K562 (cell line): ENCODE measurements around the gene S100A1. TPM values are rescaled to one million over a fixed set of nuclear protein-coding genes. Genes with fewer than 3 reads are reported as not detected.

Experiments used
- ASH1L ChIP-seq: fragments of 450-650 bp; IDR thresholded peaks from 2 replicates; pipeline ENCODE4 v1.6.1; 2018; ENCODE audit warnings: borderline replicate concordance, mild to moderate bottlenecking, low read depth; ENCODE audit not compliant: partially characterized antibody
- C11orf30 ChIP-seq: fragments of 450-650 bp; IDR thresholded peaks from 2 replicates; pipeline ENCODE4 v1.6.1; 2016; ENCODE audit warnings: low read depth, mild to moderate bottlenecking
- CREB1 ChIP-seq, 2 experiments: sonication (generic) in 1 of 2; formaldehyde crosslinking in 1 of 2; IDR thresholded peaks; 2 replicates each; pipeline versions ENCODE4 v1.6.1 to v1.8.0; 2012 to 2022; ENCODE audit warnings: inconsistent platforms in 1 of 2, mild to moderate bottlenecking in 1 of 2, missing genetic modification reagents in 1 of 2, moderate library complexity in 1 of 2
- E2F5 ChIP-seq: sonication (generic); formaldehyde crosslinking; IDR thresholded peaks from 2 replicates; pipeline ENCODE4 v1.8.0; 2022; ENCODE audit warnings: mild to moderate bottlenecking, missing genetic modification reagents
- IFI16 ChIP-seq: fragments of 250-450 bp; sonication (Bioruptor Pico); IDR thresholded peaks from 2 replicates; pipeline ENCODE4 v2.1.2; 2022; ENCODE audit warnings: mild to moderate bottlenecking, inconsistent platforms
- MYC ChIP-seq, 2 experiments: fragments of 250-450 bp in 1 of 2; sonication (Bioruptor Pico) in 1 of 2; IDR thresholded peaks; 2 replicates each; pipeline versions ENCODE4 v1.5.1 to v1.6.1; 2012 to 2021; ENCODE audit warnings: low read depth in 2 of 2, borderline replicate concordance in 1 of 2, improper control_type of control experiment in 1 of 2, low read length in 1 of 2, mild to moderate bottlenecking in 1 of 2, moderate library complexity in 1 of 2
- NELFE ChIP-seq: IDR thresholded peaks from 2 replicates; pipeline ENCODE4 v1.6.1; 2011; ENCODE audit warnings: mild to moderate bottlenecking; ENCODE audit not compliant: insufficient read depth, insufficient read length
- PHF20 ChIP-seq: fragments of 450-650 bp; IDR thresholded peaks from 2 replicates; pipeline ENCODE4 v1.6.1; 2018; ENCODE audit not compliant: partially characterized antibody
- PKNOX1 ChIP-seq: fragments of 450-650 bp; IDR thresholded peaks from 2 replicates; pipeline ENCODE4 v1.6.1; 2016
- RCOR1 ChIP-seq, 2 experiments: IDR thresholded peaks; 2 replicates each; pipeline ENCODE4 v1.6.1; 2012; ENCODE audit warnings: low read depth in 2 of 2, low read length in 2 of 2, borderline replicate concordance in 1 of 2, improper control_type of control experiment in 1 of 2
- SIN3A ChIP-seq, 2 experiments: fragments of 150-350 bp in 1 of 2; IDR thresholded peaks; 2 replicates each; pipeline ENCODE4 v1.6.1; 2011 to 2016; ENCODE audit warnings: borderline replicate concordance in 2 of 2, low read depth in 2 of 2, low read length in 2 of 2, mild to moderate bottlenecking in 2 of 2, moderate library complexity in 2 of 2; ENCODE audit not compliant: control insufficient read depth in 1 of 2
- SMAD1 ChIP-seq: fragments of 150-350 bp; IDR thresholded peaks from 2 replicates; pipeline ENCODE4 v1.6.1; 2014; ENCODE audit warnings: low read length, low read depth; ENCODE audit not compliant: partially characterized antibody
- SP1 ChIP-seq: sonication (generic); formaldehyde crosslinking; IDR thresholded peaks from 2 replicates; pipeline ENCODE4 v1.8.1; 2022; ENCODE audit warnings: mild to moderate bottlenecking, missing genetic modification reagents
- THRAP3 ChIP-seq: fragments of 450-650 bp; IDR thresholded peaks from 2 replicates; pipeline ENCODE4 v1.6.1; 2016; ENCODE audit warnings: mild to moderate bottlenecking, inconsistent platforms, borderline replicate concordance
- ZBTB34 ChIP-seq: fragments of 250-450 bp; sonication (Bioruptor Pico); IDR thresholded peaks from 2 replicates; pipeline ENCODE4 v1.8.0; 2021; ENCODE audit warnings: mild to moderate bottlenecking, moderate library complexity
- ZNF175 ChIP-seq: fragments of 200-800 bp; sonication (Bioruptor generic); IDR thresholded peaks from 2 replicates; pipeline ENCODE4 v1.6.1; 2016; ENCODE audit warnings: low read depth, mild to moderate bottlenecking, missing genetic modification characterization, missing compliant biosample characterization
- ZNF586 ChIP-seq: fragments of 450-650 bp; formaldehyde crosslinking; conservative IDR thresholded peaks from 2 replicates; pipeline ENCODE4 v1.4.0; 2020; ENCODE audit warnings: mild to moderate bottlenecking, moderate library complexity
- ZNF592 ChIP-seq: fragments of 450-650 bp; IDR thresholded peaks from 2 replicates; pipeline ENCODE4 v1.6.1; 2017; ENCODE audit warnings: antibody characterized with exemption, mild to moderate bottlenecking
- polyA plus RNA-seq, 8 experiments: library from polyadenylated mRNA; depleted of rRNA in 4 of 8; stranded (reverse) in 5 of 8; unstranded in 3 of 8; fragments of >200 nt; fragmentation: Nextera tagmentation in 2 of 8; fragmentation: Illumina TruSeq in 1 of 8; extraction: Ambion mirVana in 2 of 8; extraction: Trizol in 1 of 8; gene quantifications; 2 replicates each; pipeline versions ENCODE4 v1.2.1 to v1.2.3, GENCODE V29; 2011 to 2014; ENCODE audit warnings: inconsistent platforms in 1 of 8, missing spikeins in 1 of 8
- total RNA-seq, 7 experiments: library from RNA; depleted of rRNA in 6 of 7; stranded (reverse); fragments of >200 nt in 6 of 7; fragmentation: Illumina TruSeq in 2 of 7; extraction: Trizol in 2 of 7; gene quantifications; 2 replicates each; pipeline versions ENCODE4 v1.2.1 to v1.2.3, GENCODE V29; 2011 to 2021; ENCODE audit warnings: low replicate concordance in 1 of 7

Gene S100A1
- total and polyA plus RNA-seq, 9 of the 15 experiments (the other 6 are each of a cell fraction or from before 2014, with no cell fraction given): 0.44 to 30.1 (median 12.7) TPM

- peak; percentile 75 for TF ChIP-seq SMAD1
- peak; percentile 2; the same call in 1 of the 2 replicates for TF ChIP-seq ZNF175
- no peak for TF ChIP-seq E2F5 (CRISPR knock-in tag)
- TF ChIP-seq ZNF592: peak; percentile 94
- no peak for TF ChIP-seq NELFE
- peak; percentile 95 for TF ChIP-seq SP1 (CRISPR knock-in tag)
- TF ChIP-seq RCOR1 (IDR thresholded peaks at IDR 0.05; ENCODE audit: borderline replicate concordance in 1 of 2, low read depth in 2 of 2, low read length in 2 of 2): peak in 1 of 2 experiments; percentile 11; a peak in 1 of 4 replicates
- peak; percentile 97 for TF ChIP-seq MYC (IDR thresholded peaks at IDR 0.05; ENCODE audit: low read depth, low read length)
- TF ChIP-seq MYC (CRISPR knock-in tag; IDR thresholded peaks at IDR 0.05; ENCODE audit: borderline replicate concordance, low read depth): no peak; the same call in 1 of the 2 replicates
- TF ChIP-seq IFI16: no peak
- no peak for TF ChIP-seq THRAP3
- TF ChIP-seq ZBTB34: no peak
- peak; percentile 68 for TF ChIP-seq PKNOX1
- TF ChIP-seq ZNF586 (CRISPR knock-in tag): no peak
- TF ChIP-seq ASH1L: peak; percentile 97
- peak; percentile 94 for TF ChIP-seq C11orf30
- TF ChIP-seq CREB1 (IDR thresholded peaks at IDR 0.05): peak; percentile 77
- TF ChIP-seq CREB1 (CRISPR knock-in tag; IDR thresholded peaks at IDR 0.05): peak; percentile 86
- peak; percentile 2 for TF ChIP-seq PHF20
- TF ChIP-seq SIN3A (IDR thresholded peaks at IDR 0.05; ENCODE audit: borderline replicate concordance in 2 of 2, control insufficient read depth in 1 of 2, low read depth in 2 of 2, low read length in 2 of 2): peak in 1 of 2 experiments; percentile 79; a peak in 2 of 4 replicates
Measured at GRCh38 chr1:153670859-153671627, 42.8 kb downstream of the S100A1 start, which contains the start of gene ILF2 (continued).
